GM12864 (cell line): ENCODE results near the gene CSNK2A1.
"Not testable (repeated sequence)": the region's sequence is repeated elsewhere in the genome, so short reads cannot be mapped to it uniquely, and the experiment has no call there.

Experiments used
- DNase-seq: peaks from one replicate; pipeline ENCODE4 v3.0.0-alpha.2; 2011; ENCODE audit warnings: low read depth
- H3K4me3 ChIP-seq: 2 replicates; pipeline ENCODE4 v1.5.1; 2011; ENCODE audit warnings: mild to moderate bottlenecking, low read depth, low read length, control low read depth
- TF ChIP-seq, protein P1 (sequence below): IDR thresholded peaks from 2 replicates; pipeline ENCODE4 v1.5.1; 2011; ENCODE audit warnings: low read depth, mild to moderate bottlenecking, moderate library complexity, low read length, control low read depth, inconsistent platforms; ENCODE audit errors: missing control alignments

The CSNK2A1 gene

DNA sequence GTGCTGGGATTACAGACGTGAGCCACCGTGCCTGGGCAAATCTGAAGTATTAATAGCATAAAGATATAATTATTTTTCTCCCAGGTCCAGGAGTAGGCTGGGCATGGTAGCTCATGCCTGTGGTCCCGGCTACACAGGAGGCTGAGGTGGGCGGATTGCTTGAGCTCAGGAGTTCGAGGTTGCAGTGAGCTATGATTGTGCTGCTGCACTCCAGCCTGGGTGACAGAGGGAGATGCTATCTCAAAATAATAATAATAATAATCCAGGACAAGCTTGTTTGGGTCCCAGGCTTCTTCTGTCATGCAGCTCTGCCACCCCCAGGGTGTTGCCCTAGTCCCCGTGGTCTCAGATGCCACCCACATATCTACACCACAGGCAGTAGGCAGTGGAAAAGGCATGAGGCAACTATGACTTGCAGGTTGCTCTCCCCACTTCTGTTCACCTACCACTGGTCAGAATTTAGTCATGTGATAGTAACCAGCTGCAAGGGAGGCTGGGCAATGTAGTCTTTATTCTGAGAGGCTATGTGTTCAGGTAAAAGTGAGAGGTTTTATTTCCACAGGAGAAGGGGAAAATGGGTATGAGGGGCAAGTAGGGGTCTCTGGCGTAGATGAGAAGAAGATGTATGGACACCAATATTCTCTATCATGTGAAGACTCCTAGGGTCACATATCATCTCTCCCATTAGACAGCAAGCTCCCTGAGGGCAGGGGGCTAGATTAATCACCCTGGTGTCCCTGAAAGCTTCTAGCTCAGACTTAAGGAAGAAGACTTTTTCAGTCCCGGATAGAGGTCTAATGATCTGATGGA is 40.8 kb upstream of the CSNK2A1 start:
- TF ChIP-seq, protein P1, sequence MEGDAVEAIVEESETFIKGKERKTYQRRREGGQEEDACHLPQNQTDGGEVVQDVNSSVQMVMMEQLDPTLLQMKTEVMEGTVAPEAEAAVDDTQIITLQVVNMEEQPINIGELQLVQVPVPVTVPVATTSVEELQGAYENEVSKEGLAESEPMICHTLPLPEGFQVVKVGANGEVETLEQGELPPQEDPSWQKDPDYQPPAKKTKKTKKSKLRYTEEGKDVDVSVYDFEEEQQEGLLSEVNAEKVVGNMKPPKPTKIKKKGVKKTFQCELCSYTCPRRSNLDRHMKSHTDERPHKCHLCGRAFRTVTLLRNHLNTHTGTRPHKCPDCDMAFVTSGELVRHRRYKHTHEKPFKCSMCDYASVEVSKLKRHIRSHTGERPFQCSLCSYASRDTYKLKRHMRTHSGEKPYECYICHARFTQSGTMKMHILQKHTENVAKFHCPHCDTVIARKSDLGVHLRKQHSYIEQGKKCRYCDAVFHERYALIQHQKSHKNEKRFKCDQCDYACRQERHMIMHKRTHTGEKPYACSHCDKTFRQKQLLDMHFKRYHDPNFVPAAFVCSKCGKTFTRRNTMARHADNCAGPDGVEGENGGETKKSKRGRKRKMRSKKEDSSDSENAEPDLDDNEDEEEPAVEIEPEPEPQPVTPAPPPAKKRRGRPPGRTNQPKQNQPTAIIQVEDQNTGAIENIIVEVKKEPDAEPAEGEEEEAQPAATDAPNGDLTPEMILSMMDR: no peak
- no peak for DNase-seq
- H3K4me3 ChIP-seq: no peak overlapping the region

GRCh38 chr20:582204-582603 is 38.6 kb upstream of the CSNK2A1 start:
- no peak for DNase-seq
- TF ChIP-seq, protein P1: no peak
- H3K4me3 ChIP-seq: no peak overlapping the region

DNA sequence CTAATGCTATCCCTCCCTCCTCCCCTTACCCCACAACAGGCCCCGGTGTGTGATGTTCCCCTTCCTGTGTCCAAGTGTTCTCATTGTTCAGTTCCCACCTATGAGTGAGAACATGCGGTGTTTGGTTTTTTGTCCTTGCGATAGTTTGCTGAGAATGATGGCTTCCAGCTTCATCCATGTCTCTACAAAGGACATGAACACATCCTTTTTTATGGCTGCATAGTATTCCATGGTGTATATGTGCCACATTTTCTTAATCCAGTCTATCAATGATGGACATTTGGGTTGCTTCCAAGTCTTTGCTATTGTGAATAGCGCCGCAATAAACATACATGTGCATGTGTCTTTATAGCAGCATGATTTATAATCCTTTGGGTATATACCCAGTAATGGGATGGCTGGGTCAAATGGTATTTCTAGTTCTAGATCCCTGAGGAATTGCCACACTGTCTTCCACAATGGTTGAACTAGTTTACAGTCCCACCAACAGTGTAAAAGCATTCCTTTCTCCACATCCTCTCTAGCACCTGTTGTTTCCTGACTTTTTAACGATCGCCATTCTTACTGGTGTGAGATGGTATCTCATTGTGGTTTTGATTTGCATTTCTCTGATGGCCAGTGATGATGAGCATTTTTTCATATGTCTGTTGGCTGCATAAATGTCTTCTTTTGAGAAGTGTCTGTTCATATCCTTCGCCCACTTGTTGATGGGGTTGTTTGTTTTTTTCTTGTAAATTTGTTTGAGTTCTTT is 35.5 kb upstream of the CSNK2A1 start:
- DNase-seq, H3K4me3 ChIP-seq: not testable (repeated sequence)

GRCh38 chr20:577167-577791 is 33.7 kb upstream of the CSNK2A1 start:
- H3K4me3 ChIP-seq: no peak overlapping the region
- TF ChIP-seq, protein P1: peak; percentile 54
- DNase-seq: no peak

DNA sequence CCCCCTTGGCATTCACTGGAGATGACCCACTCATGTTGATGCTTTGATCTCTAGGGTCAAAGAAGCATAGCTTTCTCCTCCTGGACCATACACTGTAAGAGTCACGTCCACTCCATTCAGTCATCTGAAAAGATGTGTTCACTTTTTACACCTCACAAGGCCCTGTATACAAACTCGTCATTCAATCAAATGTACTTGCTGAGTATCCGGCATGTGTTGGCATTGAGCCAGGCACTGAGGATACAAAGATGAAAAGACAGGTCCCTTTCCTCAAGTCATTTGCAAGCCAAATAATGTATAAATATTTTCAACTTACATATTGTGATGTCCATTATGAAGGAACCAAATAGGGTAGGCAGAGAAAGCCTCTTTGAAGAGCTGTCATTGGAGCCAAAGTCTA is 32.6 kb upstream of the CSNK2A1 start:
- TF ChIP-seq, protein P1: no peak
- H3K4me3 ChIP-seq: no peak overlapping the region
- DNase-seq: no peak

DNA sequence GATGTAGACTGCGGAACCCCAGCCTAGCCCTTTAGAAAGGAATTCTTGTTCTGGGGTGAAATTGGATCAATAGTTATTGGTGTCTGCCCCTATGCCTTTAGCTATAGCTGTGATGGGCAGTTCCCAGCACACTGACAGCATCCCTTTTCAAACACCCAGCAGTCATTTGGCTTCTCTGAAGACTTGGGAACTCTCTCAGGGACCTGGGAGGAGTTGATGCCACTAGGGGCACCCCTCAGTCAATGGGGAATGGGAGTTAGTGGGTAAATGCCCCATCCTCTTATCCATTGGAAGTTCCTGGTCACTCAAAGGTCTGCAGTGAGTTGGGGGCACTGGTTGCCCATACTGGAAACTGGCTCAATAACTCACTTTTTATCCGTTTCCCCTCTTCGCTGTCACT is 31.6 kb upstream of the CSNK2A1 start:
- DNase-seq: no peak
- no peak overlapping the region for H3K4me3 ChIP-seq
- TF ChIP-seq, protein P1: no peak

- TF ChIP-seq, protein P1: no peak
- no peak overlapping the region for H3K4me3 ChIP-seq
- no peak for DNase-seq
Measured at GRCh38 chr20:574297-574942, 30.8 kb upstream of the CSNK2A1 start.
